Neural progenitor cell (in vitro differentiated cells): ENCODE data around the gene MYD88. TPM values are rescaled to one million over a fixed set of nuclear protein-coding genes. Genes with fewer than 3 reads are reported as not detected.
"Not testable (repeated sequence)": the region's sequence is repeated elsewhere in the genome, so short reads cannot be mapped to it uniquely, and the experiment has no call there.

Source experiments
- DNase-seq: peaks from one replicate; pipeline ENCODE4 v3.0.0-alpha.2; 2016; ENCODE audit warnings: low spot score
- H2AFZ ChIP-seq: fragments of 200-600 bp; sonication (generic); replicated peaks from 2 replicates; pipeline ENCODE4 v1.6.1; 2016; ENCODE audit warnings: antibody characterized with exemption
- H3F3A ChIP-seq: fragments of 200-600 bp; sonication (generic); 2 replicates; pipeline ENCODE4 v1.6.1; 2016; ENCODE audit warnings: antibody characterized with exemption, low read depth
- H3K27ac ChIP-seq: fragments of 200-600 bp; sonication (generic); 2 replicates; pipeline ENCODE4 v1.5.1; 2016; ENCODE audit warnings: mild to moderate bottlenecking
- H3K27me3 ChIP-seq: fragments of 200-600 bp; sonication (generic); 2 replicates; pipeline ENCODE4 v1.6.1; 2016; ENCODE audit warnings: mild to moderate bottlenecking, moderate library complexity
- H3K36me3 ChIP-seq: fragments of 200-600 bp; sonication (generic); 2 replicates; pipeline ENCODE4 v1.5.1; 2016
- H3K4me1 ChIP-seq: fragments of 200-600 bp; sonication (generic); 2 replicates; pipeline ENCODE4 v1.6.1; 2016; ENCODE audit warnings: mixed run types
- H3K4me2 ChIP-seq: fragments of 200-600 bp; sonication (generic); 2 replicates; pipeline ENCODE4 v1.6.1; 2016
- H3K4me3 ChIP-seq: fragments of 200-600 bp; sonication (generic); 2 replicates; pipeline ENCODE4 v1.5.1; 2016
- H3K79me2 ChIP-seq: fragments of 200-600 bp; sonication (generic); 2 replicates; pipeline ENCODE4 v1.6.1; 2016; ENCODE audit warnings: low read depth
- H3K9ac ChIP-seq: fragments of 200-600 bp; sonication (generic); 2 replicates; pipeline ENCODE4 v1.6.1; 2016
- H3K9me3 ChIP-seq: fragments of 200-600 bp; sonication (generic); 2 replicates; pipeline ENCODE4 v1.5.1; 2016; ENCODE audit warnings: low read depth
- H4K20me1 ChIP-seq: fragments of 200-600 bp; sonication (generic); 2 replicates; pipeline ENCODE4 v1.6.1; 2016; ENCODE audit warnings: low read depth
- H3K27ac Mint-ChIP-seq: 3 replicates; pipeline ENCODE4 v1.8.0; 2021; ENCODE audit warnings: mixed read lengths
- H3K27me3 Mint-ChIP-seq: 2 replicates; pipeline ENCODE4 v1.8.0; 2022; ENCODE audit warnings: low read depth, mild to moderate bottlenecking, inconsistent platforms, moderate library complexity, mixed read lengths; ENCODE audit not compliant: insufficient read depth
- H3K36me3 Mint-ChIP-seq: 3 replicates; pipeline ENCODE4 v1.8.0; 2021; ENCODE audit warnings: mixed read lengths
- H3K4me1 Mint-ChIP-seq: 3 replicates; pipeline ENCODE4 v1.8.0; 2021; ENCODE audit warnings: mixed read lengths
- H3K4me3 Mint-ChIP-seq: 3 replicates; pipeline ENCODE4 v1.8.0; 2021; ENCODE audit warnings: mild to moderate bottlenecking, moderate library complexity, mixed read lengths
- H3K9me3 Mint-ChIP-seq: 3 replicates; pipeline ENCODE4 v1.8.0; 2020; ENCODE audit warnings: mixed read lengths
- CTCF ChIP-seq: fragments of 200-600 bp; sonication (generic); IDR thresholded peaks from 2 replicates; pipeline ENCODE4 v1.5.1; 2017; ENCODE audit warnings: antibody characterized with exemption, mild to moderate bottlenecking
- EZH2 ChIP-seq: fragments of 200-600 bp; sonication (generic); IDR thresholded peaks from 2 replicates; pipeline ENCODE4 v1.6.1; 2017; ENCODE audit warnings: antibody characterized with exemption, mild to moderate bottlenecking, moderate library complexity
- EZH2phosphoT487 ChIP-seq: fragments of 200-600 bp; sonication (generic); IDR thresholded peaks from 2 replicates; pipeline ENCODE4 v1.6.1; 2017; ENCODE audit warnings: antibody characterized with exemption
- total RNA-seq: library from RNA; depleted of rRNA; stranded (reverse); fragments of >200 nt; gene quantifications from 2 replicates; pipeline ENCODE4 v1.2.3, GENCODE V29; 2015; ENCODE audit warnings: low replicate concordance

MYD88 gene
- total RNA-seq, 1 donor from 2014 or later = 3.1 TPM

GRCh38 chr3:38157595-38157994 is 19.1 kb downstream of the MYD88 start:
- peaks cover 3% of the 10 kb centered on the region for H3K27me3 Mint-ChIP-seq
- no peak overlapping the region for H3K4me3 Mint-ChIP-seq
- Histone ChIP-seq H3K79me2 (no peaks in the 10 kb centered on the region), H3K9ac (no peak overlapping the region), H3K4me3 (no peak overlapping the region), H3K27ac (no peak overlapping the region), H3K4me1 (peaks cover 8% of the 10 kb centered on the region), H3F3A (peaks cover 36% of the 10 kb centered on the region), H2AFZ (no peak overlapping the region), H4K20me1 (no peaks in the 10 kb centered on the region), H3K36me3 (no peaks in the 10 kb centered on the region), H3K4me2 (no peak overlapping the region), H3K27me3 (no peaks in the 10 kb centered on the region), H3K9me3 (no peaks in the 10 kb centered on the region)
- TF ChIP-seq CTCF (no peak), EZH2phosphoT487 (no peak), EZH2 (no peak)
- H3K36me3 Mint-ChIP-seq = no peaks in the 10 kb centered on the region
- no peak overlapping the region for H3K27ac Mint-ChIP-seq
- no peaks in the 10 kb centered on the region for H3K9me3 Mint-ChIP-seq
- no peak for DNase-seq
- H3K4me1 Mint-ChIP-seq = no peaks in the 10 kb centered on the region

DNA sequence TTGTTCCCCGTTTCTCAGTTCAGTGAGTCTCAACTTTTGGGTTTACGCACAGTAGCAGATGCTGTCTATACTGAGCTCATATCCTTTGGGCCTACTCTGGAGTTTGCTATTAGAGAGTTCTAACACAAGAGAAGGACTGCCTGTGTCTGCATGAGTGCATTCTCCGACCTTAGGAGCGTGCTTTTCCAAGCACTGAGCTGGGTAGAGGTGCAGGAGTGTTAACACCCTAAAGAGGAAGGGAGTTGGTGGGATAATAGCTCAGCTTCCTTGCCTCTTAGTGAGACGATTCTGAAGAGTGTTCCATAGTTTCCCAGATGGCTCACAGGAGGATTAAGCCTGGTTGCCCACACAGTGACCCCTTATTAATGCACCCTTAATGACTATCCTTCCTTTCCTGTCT is 20.0 kb downstream of the MYD88 start:
- no peak overlapping the region for H3K4me3 ChIP-seq
- DNase-seq = no peak
- Mint-ChIP-seq H3K27ac (no peak overlapping the region), H3K27me3 (peaks cover 3% of the 10 kb centered on the region), H3K4me3 (no peak overlapping the region), H3K9me3 (no peaks in the 10 kb centered on the region), H3K36me3 (no peaks in the 10 kb centered on the region), H3K4me1 (no peaks in the 10 kb centered on the region)
- H4K20me1 ChIP-seq = no peaks in the 10 kb centered on the region
- H3K27me3 ChIP-seq = no peaks in the 10 kb centered on the region
- no peaks in the 10 kb centered on the region for H3K9me3 ChIP-seq
- no peak overlapping the region for H3K27ac ChIP-seq
- H2AFZ ChIP-seq = peak overlapping the region; percentile 13
- H3K9ac ChIP-seq = no peak overlapping the region
- H3K79me2 ChIP-seq = no peaks in the 10 kb centered on the region
- no peak for TF ChIP-seq EZH2phosphoT487
- TF ChIP-seq EZH2 = no peak
- no peak for TF ChIP-seq CTCF
- H3K36me3 ChIP-seq = no peaks in the 10 kb centered on the region
- peaks cover 8% of the 10 kb centered on the region for H3K4me1 ChIP-seq
- no peak overlapping the region for H3K4me2 ChIP-seq
- H3F3A ChIP-seq = peaks cover 43% of the 10 kb centered on the region

- DNase-seq, H3K9me3 ChIP-seq, H3K4me3 ChIP-seq, H3K27me3 ChIP-seq, H3K79me2 ChIP-seq, H3K36me3 ChIP-seq, H2AFZ ChIP-seq, H3K4me1 Mint-ChIP-seq, H3K4me2 ChIP-seq, H3K4me3 Mint-ChIP-seq, H3K36me3 Mint-ChIP-seq, H3K27ac Mint-ChIP-seq, H3K9me3 Mint-ChIP-seq, H3K27ac ChIP-seq, H3K4me1 ChIP-seq, H4K20me1 ChIP-seq, H3K9ac ChIP-seq: not testable (repeated sequence)
- peaks cover 51% of the 10 kb centered on the region for H3F3A ChIP-seq
- H3K27me3 Mint-ChIP-seq = peaks cover 11% of the 10 kb centered on the region
These were observed 22.2 kb downstream of the MYD88 start for GRCh38 chr3:38160704-38161103.

- H3K27ac ChIP-seq = no peak overlapping the region
- peaks cover 22% of the 10 kb centered on the region for H3K4me1 Mint-ChIP-seq
- H3K36me3 ChIP-seq = no peaks in the 10 kb centered on the region
- peaks cover 15% of the 10 kb centered on the region for H3K36me3 Mint-ChIP-seq
- TF ChIP-seq CTCF (peak; percentile 9), EZH2phosphoT487 (no peak)
- H3K27ac Mint-ChIP-seq = no peak overlapping the region
- H3K79me2 ChIP-seq = peaks cover 27% of the 10 kb centered on the region
- no peaks in the 10 kb centered on the region for H3K9me3 ChIP-seq
- H3F3A ChIP-seq = peaks cover 57% of the 10 kb centered on the region
- H3K9ac ChIP-seq = no peak overlapping the region
- H3K4me3 ChIP-seq = no peak overlapping the region
- peaks cover 14% of the 10 kb centered on the region for H3K27me3 Mint-ChIP-seq
- H3K4me2 ChIP-seq = no peak overlapping the region
- peaks cover 11% of the 10 kb centered on the region for H3K4me1 ChIP-seq
- no peak overlapping the region for H2AFZ ChIP-seq
- H3K4me3 Mint-ChIP-seq = peak overlapping the region; percentile 99
- no peaks in the 10 kb centered on the region for H3K27me3 ChIP-seq
- DNase-seq = peak; percentile 32
- no peaks in the 10 kb centered on the region for H3K9me3 Mint-ChIP-seq
- H4K20me1 ChIP-seq = peaks cover 19% of the 10 kb centered on the region
These were observed 24.8 kb downstream of the MYD88 start for GRCh38 chr3:38163117-38163840.
